Muscle of leg (tissue), 11 donors: Measurements from ENCODE around the gene CGB5. TPM values are rescaled to one million over a fixed set of nuclear protein-coding genes. Genes with fewer than 3 reads are reported as not detected.
"Not testable (repeated sequence)": the region's sequence is repeated elsewhere in the genome, so short reads cannot be mapped to it uniquely, and the experiment has no call there.

Source experiments
- DNase-seq: peaks from one replicate; pipeline ENCODE4 v3.0.0; 2013
- H3K27ac ChIP-seq: one replicate; pipeline ENCODE4 v1.5.1; 2013; ENCODE audit warnings: mild to moderate bottlenecking, low read length, control low read depth
- H3K27me3 ChIP-seq: one replicate; pipeline ENCODE4 v1.6.1; 2013; ENCODE audit warnings: low read length; ENCODE audit not compliant: control insufficient read depth, insufficient read depth
- H3K36me3 ChIP-seq: one replicate; pipeline ENCODE4 v1.6.1; 2013; ENCODE audit warnings: low read length; ENCODE audit not compliant: control insufficient read depth, insufficient read depth
- H3K4me1 ChIP-seq: one replicate; pipeline ENCODE4 v1.6.1; 2013; ENCODE audit warnings: low read length; ENCODE audit not compliant: control insufficient read depth, insufficient read depth
- H3K4me3 ChIP-seq: one replicate; pipeline ENCODE4 v1.5.1; 2013; ENCODE audit warnings: low read length, control low read depth
- H3K9me3 ChIP-seq: replicated peaks from 2 replicates; pipeline ENCODE4 v1.6.1; 2013; ENCODE audit warnings: low read depth, low read length; ENCODE audit not compliant: control insufficient read depth
- WGBS: methylation state at CpG from one replicate; pipeline ENCODE4 v1.1.5; 2013; ENCODE audit warnings: missing lambda C conversion rate; ENCODE audit not compliant: insufficient coverage; 5-methylcytosine and 5-hydroxymethylcytosine counted together
- polyA plus RNA-seq, 8 donors: library from polyadenylated mRNA; unstranded; fragments of 120-200 nt; gene quantifications; one replicate each; pipeline versions ENCODE4 v1.2.1 to v1.2.3, GENCODE V29; 2013; ENCODE audit warnings: inconsistent platforms in 1 of 8, low replicate concordance in 1 of 8; ENCODE audit not compliant: insufficient read length in 8 of 8, insufficient read depth in 1 of 8
- total RNA-seq: library from RNA; stranded (reverse); fragments of 120-200 nt; gene quantifications from one replicate; pipeline ENCODE4 v1.2.4, GENCODE V29; 2013

The CGB5 gene
- total and polyA plus RNA-seq, 9 donors = 0.23 to 1.4 (median 0.51) TPM; not detected in 5

- H3K9me3 ChIP-seq = no peaks in the 10 kb centered on the region
- 87% methylated on average over 25 of the region's 32 CpGs for WGBS
- peaks cover 23% of the 10 kb centered on the region for H3K27me3 ChIP-seq
- H3K4me1 ChIP-seq = peaks cover 18% of the 10 kb centered on the region
- no peak overlapping the region for H3K27ac ChIP-seq
- no peak overlapping the region for H3K4me3 ChIP-seq
- no peak for DNase-seq
- H3K36me3 ChIP-seq = peaks cover 59% of the 10 kb centered on the region
Observed at GRCh38 chr19:49014123-49014869, 29.4 kb upstream of the CGB5 start.

- no peak overlapping the region for H3K27ac ChIP-seq
- WGBS = 81% methylated on average over 15 of the region's 18 CpGs
- no peak overlapping the region for H3K4me3 ChIP-seq
- H3K9me3 ChIP-seq = no peaks in the 10 kb centered on the region
- peaks cover 53% of the 10 kb centered on the region for H3K36me3 ChIP-seq
- peaks cover 21% of the 10 kb centered on the region for H3K4me1 ChIP-seq
- H3K27me3 ChIP-seq = peaks cover 28% of the 10 kb centered on the region
- DNase-seq = no peak
Observed at GRCh38 chr19:49014870-49015255, 28.8 kb upstream of the CGB5 start.

- H3K27ac ChIP-seq = no peak overlapping the region
- peaks cover 40% of the 10 kb centered on the region for H3K36me3 ChIP-seq
- H3K4me1 ChIP-seq = peaks cover 21% of the 10 kb centered on the region
- no peak overlapping the region for H3K4me3 ChIP-seq
- no peak for DNase-seq
- 89% methylated on average over 16 of the region's 29 CpGs for WGBS
- no peaks in the 10 kb centered on the region for H3K9me3 ChIP-seq
- H3K27me3 ChIP-seq = peaks cover 42% of the 10 kb centered on the region
Observed at GRCh38 chr19:49016067-49016839, 27.4 kb upstream of the CGB5 start.

GRCh38 chr19:49017041-49017665, 26.5 kb upstream of the CGB5 start, which contains the start of gene LHB:
TSS of gene LHB (minus strand) at chr19:49017091. CDS start at chr19:49017081, 10 bp downstream.
- no peaks in the 10 kb centered on the region for H3K9me3 ChIP-seq
- peaks cover 21% of the 10 kb centered on the region for H3K4me1 ChIP-seq
- peak within 1 kb of the TSS; percentile 40 for H3K4me3 ChIP-seq
- no peak within 1 kb of the TSS for H3K27ac ChIP-seq
- H3K27me3 ChIP-seq = peaks cover 47% of the 10 kb centered on the region
- peaks cover 31% of the 10 kb centered on the region for H3K36me3 ChIP-seq
- DNase-seq = no peak
- WGBS = 69% methylated on average over 11 of the region's 17 CpGs

- 1% methylated on average over 56 of the region's 62 CpGs for WGBS
- Histone ChIP-seq H3K27ac (no peak overlapping the region), H3K4me1 (peaks cover 21% of the 10 kb centered on the region), H3K36me3 (peaks cover 25% of the 10 kb centered on the region), H3K4me3 (peak overlapping the region; percentile 40), H3K9me3 (no peaks in the 10 kb centered on the region), H3K27me3 (peaks cover 47% of the 10 kb centered on the region)
- DNase-seq = peak; percentile 49
Observed at GRCh38 chr19:49017666-49018351, 25.8 kb upstream of the CGB5 start.

GRCh38 chr19:49018388-49019241, 25.0 kb upstream of the CGB5 start:
- Histone ChIP-seq H3K27me3 (peaks cover 47% of the 10 kb centered on the region), H3K4me1 (peaks cover 21% of the 10 kb centered on the region), H3K36me3 (peaks cover 25% of the 10 kb centered on the region), H3K4me3 (peak overlapping the region; percentile 33)
- H3K27ac ChIP-seq, DNase-seq, H3K9me3 ChIP-seq: not testable (repeated sequence)
- WGBS = 12% methylated on average over 43 of the region's 50 CpGs

- H3K4me1 ChIP-seq = peaks cover 21% of the 10 kb centered on the region
- no peak overlapping the region for H3K27ac ChIP-seq
- no peak overlapping the region for H3K4me3 ChIP-seq
- no peaks in the 10 kb centered on the region for H3K9me3 ChIP-seq
- WGBS = 10% methylated on average over 36 of the region's 41 CpGs
- DNase-seq = peak; percentile 32
- H3K27me3 ChIP-seq = peaks cover 47% of the 10 kb centered on the region
- H3K36me3 ChIP-seq = peaks cover 19% of the 10 kb centered on the region
Observed at GRCh38 chr19:49019242-49019932, 24.3 kb upstream of the CGB5 start.

GRCh38 chr19:49020342-49020741, 23.3 kb upstream of the CGB5 start:
- Histone ChIP-seq H3K4me1 (peaks cover 21% of the 10 kb centered on the region), H3K36me3 (peaks cover 9% of the 10 kb centered on the region), H3K9me3 (no peaks in the 10 kb centered on the region), H3K4me3 (no peak overlapping the region), H3K27ac (no peak overlapping the region), H3K27me3 (peaks cover 47% of the 10 kb centered on the region)
- DNase-seq = no peak
- 69% methylated on average over 5 of the region's 11 CpGs for WGBS
